Heart right ventricle (tissue), 16 donors: ENCODE results near the gene TMEM185B. TPM values are rescaled to one million over a fixed set of nuclear protein-coding genes. Genes with fewer than 3 reads are reported as not detected.
"Not testable (repeated sequence)": the region's sequence is repeated elsewhere in the genome, so short reads cannot be mapped to it uniquely, and the experiment has no call there.

ENCODE experiments used
- ATAC-seq, 8 donors: fragments of 200-7000 bp; cut with Tn5 transposase; one replicate each; pipeline ENCODE4 v1.9.1; 2020; ENCODE audit warnings: mild to moderate bottlenecking in 8 of 8, moderate library complexity in 8 of 8, moderate number of reproducible peaks in 1 of 8
- DNase-seq, 2 donors: peaks; one replicate each; pipeline ENCODE4 v3.0.0-alpha.2; 2020
- H3K27ac ChIP-seq, 10 donors: fragments of 200-600 bp; sonication (generic) in 2 of 10; one replicate each; pipeline versions ENCODE4 v1.5.0 to v1.8.0; 2020 to 2022; ENCODE audit warnings: mild to moderate bottlenecking in 3 of 10
- H3K27me3 ChIP-seq, 7 donors: fragments of 200-600 bp; one replicate each; pipeline ENCODE4 v1.8.0; 2021 to 2022; ENCODE audit warnings: mild to moderate bottlenecking in 2 of 7
- H3K36me3 ChIP-seq, 9 donors: fragments of 200-600 bp; sonication (generic) in 1 of 9; one replicate each; pipeline versions ENCODE4 v1.5.0 to v1.8.0; 2020 to 2022; ENCODE audit warnings: mild to moderate bottlenecking in 2 of 9
- H3K4me1 ChIP-seq, 9 donors: fragments of 200-600 bp; sonication (generic) in 1 of 9; one replicate each; pipeline versions ENCODE4 v1.5.0 to v1.8.0; 2020 to 2022; ENCODE audit warnings: mild to moderate bottlenecking in 4 of 9
- H3K4me3 ChIP-seq, 10 donors: fragments of 200-600 bp; sonication (generic) in 2 of 10; one replicate each; pipeline versions ENCODE4 v1.5.0 to v1.8.0; 2020 to 2022; ENCODE audit warnings: mild to moderate bottlenecking in 7 of 10, moderate library complexity in 2 of 10
- H3K9me3 ChIP-seq, 11 donors: fragments of 200-600 bp in 10 of 11; sonication (generic) in 2 of 11; one replicate each; pipeline versions ENCODE4 v1.5.0 to v1.8.0; 2013 to 2022; ENCODE audit warnings: mild to moderate bottlenecking in 2 of 11, control low read depth in 1 of 11, moderate library complexity in 1 of 11
- CTCF ChIP-seq, 9 donors: fragments of 200-600 bp; sonication (generic) in 2 of 9; IDR thresholded peaks; one replicate each; pipeline versions ENCODE4 v1.5.0 to v1.8.0; 2021 to 2022; ENCODE audit warnings: antibody characterized with exemption in 9 of 9, mild to moderate bottlenecking in 5 of 9, moderate library complexity in 1 of 9
- WGBS, 2 donors: extraction: QIAGEN DNeasy Blood & Tissue Kit; methylation state at CpG; one replicate each; pipeline ENCODE4 v1.1.7; 2013; ENCODE audit warnings: inconsistent platforms in 1 of 2; 5-methylcytosine and 5-hydroxymethylcytosine counted together
- intact Hi-C, 10 donors: fragments of 100-400 bp; cut with DNase I; formaldehyde crosslinking; loops; one replicate each; pipeline versions ENCODE4 v1.11.1 to v1.14.2; 2022
- polyA plus RNA-seq, 2 donors: library from polyadenylated mRNA; stranded (reverse); fragments of 200-250 nt; gene quantifications; one replicate each; pipeline ENCODE4 v1.2.3, GENCODE V29; 2013
- total RNA-seq, 10 donors: library from RNA; stranded (reverse); fragmentation: NEBNext Ultra II Directional in 3 of 10; extraction: Animal tissue kit (Norgen Biotek cat#: 25700) in 3 of 10; gene quantifications; one replicate each; pipeline versions ENCODE4 v1.2.1 to v1.2.4, GENCODE V29; 2021 to 2023
- donor health status: Arrhythmogenic right ventricular cardiomyopathy.
- donor health status: ischemic (EF 13 %, LVEDD 7.1; RV severe dilation, severe dysfunction).
- donor health status: healthy with polysubstance abuse.
- donor health status: DM: no; HTN: yes; CAD: no.
- donor health status: DM: no; HTN: no; CAD: no.
- donor health status: ischemic (EF 25% LVEDD 6.9; RV normal size, moderate dysfunction).
- donor health status: ischemic (EF 25% LVEDD 5.7; RV mildly dilated, moderate dysfunction).
- donor health status: healthy.
- donor health status: DM: yes; HTN: yes; CAD: no.
- donor health status: Ischemic cardiomyopathy.
- donor health status: ischemic (EF 35%, LVEDD 5.7; RV mildly dilated, moderate dysfunction).
- donor health status: nonischemic (EF 11% LVEDD 7.7; RV severe dilation, severe dysfunction).
- donor health status: DM: yes; HTN: yes; CAD: no.
- donor health status: PGD.
- donor health status: ischemic (EF 29% LVEDD 5.4; RV normal size, mild dysfunction).
- donor health status: nonischemic (EF 23%, LVEDD 6.1; RV moderate dilation, normal function).

Gene TMEM185B
- total and polyA plus RNA-seq, 12 donors, result 5.8 to 27.7 (median 21.6) TPM

GRCh38 chr2:120236316-120236715, 13.1 kb upstream of the TMEM185B start:
- intact Hi-C loops, result no loop called here
- no peak for TF ChIP-seq CTCF (IDR thresholded peaks at IDR 0.05)
- Histone ChIP-seq H3K4me3 (no peak overlapping the region), H3K9me3 (no peaks in the 10 kb centered on the region), H3K36me3 (no peaks in the 10 kb centered on the region), H3K27me3 (peaks cover 0 to 14% (median 0%) of the 10 kb centered on the region in 7 donors), H3K27ac (no peak overlapping the region), H3K4me1 (peaks cover 3 to 51% (median 37%) of the 10 kb centered on the region in 9 donors)
- 87 to 89% methylated on average over 10 of the region's 10 CpGs for WGBS, 2 donors
- DNase-seq (no peak), ATAC-seq (no peak)

DNA sequence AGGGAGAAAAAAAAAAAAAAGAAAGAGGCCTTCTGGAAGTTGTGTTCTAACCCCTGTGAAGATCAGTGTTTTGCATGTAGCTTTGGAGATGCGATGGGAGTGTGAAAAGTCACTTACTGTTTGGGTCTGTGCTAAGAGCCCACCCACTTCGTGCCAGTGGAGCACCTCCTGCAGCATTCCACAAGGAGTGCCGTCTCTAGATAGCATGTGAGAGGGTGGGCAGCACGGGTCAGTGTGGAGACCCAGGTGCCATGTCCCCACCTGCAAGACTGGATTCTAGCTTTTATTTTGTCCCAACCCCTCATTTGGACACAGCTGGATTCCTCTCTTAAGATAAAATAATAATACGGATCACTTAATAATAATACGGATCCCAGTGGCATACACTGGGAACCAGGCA, 12.5 kb upstream of the TMEM185B start:
- H3K9me3 ChIP-seq, result no peaks in the 10 kb centered on the region
- H3K36me3 ChIP-seq, result no peaks in the 10 kb centered on the region
- no peak overlapping the region for H3K27ac ChIP-seq
- no peak overlapping the region for H3K4me3 ChIP-seq
- TF ChIP-seq CTCF (IDR thresholded peaks at IDR 0.05), result no peak
- H3K4me1 ChIP-seq, result peaks cover 3 to 50% (median 31%) of the 10 kb centered on the region in 9 donors
- DNase-seq, result no peak
- intact Hi-C loops, result no loop called here
- ATAC-seq, result no peak
- 85 to 95% methylated on average over 6 of the region's 6 CpGs for WGBS, 2 donors
- H3K27me3 ChIP-seq, result peaks cover 0 to 14% (median 0%) of the 10 kb centered on the region in 7 donors

DNA sequence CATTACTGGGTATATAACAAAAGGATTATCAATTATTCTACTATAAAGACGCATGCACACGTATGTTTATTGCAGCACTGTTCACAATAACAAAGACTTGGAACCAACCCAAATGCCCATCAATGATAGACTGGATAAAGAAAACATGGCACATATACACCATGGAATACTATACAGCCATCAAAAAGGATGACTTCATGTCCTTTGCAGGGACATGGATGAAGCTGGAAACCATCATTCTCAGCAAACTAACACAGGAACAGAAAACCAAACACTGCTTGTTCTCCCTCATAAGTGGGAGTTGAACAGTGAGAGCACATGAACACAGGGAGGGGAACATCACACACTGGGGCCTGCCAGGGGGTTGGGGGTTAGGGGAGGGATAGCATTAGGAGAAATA, 12.0 kb upstream of the TMEM185B start:
- Histone ChIP-seq H3K27me3 (peaks cover 0 to 14% (median 0%) of the 10 kb centered on the region in 7 donors), H3K4me1 (peaks cover 3 to 51% (median 26%) of the 10 kb centered on the region in 9 donors)
- H3K4me3 ChIP-seq, ATAC-seq, intact Hi-C loops, H3K36me3 ChIP-seq, H3K9me3 ChIP-seq, H3K27ac ChIP-seq, DNase-seq: not testable (repeated sequence)
- 97% methylated on average over 2 of the region's 2 CpGs for WGBS, 2 donors

DNA sequence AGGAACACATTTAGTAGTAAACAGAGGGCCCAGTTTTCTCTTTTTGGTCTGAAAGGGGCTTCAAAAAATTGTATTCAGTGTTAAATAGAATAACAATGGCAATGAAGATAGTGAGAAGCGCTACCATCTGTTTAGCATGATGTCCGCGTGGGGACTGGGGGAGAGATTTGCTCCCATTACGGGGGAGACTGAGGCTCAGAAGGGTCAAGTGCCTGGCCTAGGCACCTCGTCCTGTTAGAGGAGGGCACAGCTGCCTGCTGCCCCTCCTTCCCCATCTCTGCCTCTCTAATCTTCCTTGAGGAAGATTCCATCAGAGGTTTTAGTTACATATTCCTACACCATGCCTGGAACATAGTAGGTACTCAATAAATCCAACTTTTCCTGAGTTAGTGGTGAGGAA, 10.1 kb upstream of the TMEM185B start:
- Histone ChIP-seq H3K4me1 (peaks cover 0 to 43% (median 10%) of the 10 kb centered on the region in 9 donors), H3K27ac (peak overlapping the region in 5 of 10 donors; percentile 57 to 89 (median 66)), H3K27me3 (peaks cover 0 to 5% (median 0%) of the 10 kb centered on the region in 7 donors), H3K36me3 (no peaks in the 10 kb centered on the region), H3K4me3 (no peak overlapping the region), H3K9me3 (no peaks in the 10 kb centered on the region)
- DNase-seq (no peak), ATAC-seq (no peak)
- WGBS, 2 donors, result 93 to 96% methylated on average over 5 of the region's 5 CpGs
- intact Hi-C loops, result no loop called here
- TF ChIP-seq CTCF (IDR thresholded peaks at IDR 0.05), result no peak

- intact Hi-C loops, result no loop called here
- 50 to 68% methylated on average over 15 of the region's 15 CpGs for WGBS, 2 donors
- ATAC-seq, result peak in 6 of 8 donors; percentile 48 to 76 (median 70)
- Histone ChIP-seq H3K36me3 (no peaks in the 10 kb centered on the region), H3K27me3 (peaks cover 0 to 5% (median 0%) of the 10 kb centered on the region in 7 donors), H3K4me1 (peaks cover 0 to 35% (median 11%) of the 10 kb centered on the region in 9 donors), H3K27ac (peak overlapping the region in 9 of 10 donors; percentile 57 to 89 (median 66)), H3K9me3 (no peaks in the 10 kb centered on the region), H3K4me3 (peak overlapping the region in 9 of 10 donors; percentile 12 to 55 (median 47))
- TF ChIP-seq CTCF (IDR thresholded peaks at IDR 0.05), result no peak
- peak in 1 of 2 donors; percentile 45 for DNase-seq
Measured at GRCh38 chr2:120231974-120232635, 8.9 kb upstream of the TMEM185B start.
